Heart right ventricle (tissue), 16 donors: ENCODE measurements around the gene TCOF1. TPM values are rescaled to one million over a fixed set of nuclear protein-coding genes. Genes with fewer than 3 reads are reported as not detected.

Experiments
- ATAC-seq, 8 donors: fragments of 200-7000 bp; cut with Tn5 transposase; one replicate each; pipeline ENCODE4 v1.9.1; 2020; ENCODE audit warnings: mild to moderate bottlenecking in 8 of 8, moderate library complexity in 8 of 8, moderate number of reproducible peaks in 1 of 8
- DNase-seq, 2 donors: peaks; one replicate each; pipeline ENCODE4 v3.0.0-alpha.2; 2020
- H3K27ac ChIP-seq, 10 donors: fragments of 200-600 bp; sonication (generic) in 2 of 10; one replicate each; pipeline versions ENCODE4 v1.5.0 to v1.8.0; 2020 to 2022; ENCODE audit warnings: mild to moderate bottlenecking in 3 of 10
- H3K27me3 ChIP-seq, 7 donors: fragments of 200-600 bp; one replicate each; pipeline ENCODE4 v1.8.0; 2021 to 2022; ENCODE audit warnings: mild to moderate bottlenecking in 2 of 7
- H3K36me3 ChIP-seq, 9 donors: fragments of 200-600 bp; sonication (generic) in 1 of 9; one replicate each; pipeline versions ENCODE4 v1.5.0 to v1.8.0; 2020 to 2022; ENCODE audit warnings: mild to moderate bottlenecking in 2 of 9
- H3K4me1 ChIP-seq, 9 donors: fragments of 200-600 bp; sonication (generic) in 1 of 9; one replicate each; pipeline versions ENCODE4 v1.5.0 to v1.8.0; 2020 to 2022; ENCODE audit warnings: mild to moderate bottlenecking in 4 of 9
- H3K4me3 ChIP-seq, 10 donors: fragments of 200-600 bp; sonication (generic) in 2 of 10; one replicate each; pipeline versions ENCODE4 v1.5.0 to v1.8.0; 2020 to 2022; ENCODE audit warnings: mild to moderate bottlenecking in 7 of 10, moderate library complexity in 2 of 10
- H3K9me3 ChIP-seq, 11 donors: fragments of 200-600 bp in 10 of 11; sonication (generic) in 2 of 11; one replicate each; pipeline versions ENCODE4 v1.5.0 to v1.8.0; 2013 to 2022; ENCODE audit warnings: mild to moderate bottlenecking in 2 of 11, control low read depth in 1 of 11, moderate library complexity in 1 of 11
- WGBS, 2 donors: extraction: QIAGEN DNeasy Blood & Tissue Kit; methylation state at CpG; one replicate each; pipeline ENCODE4 v1.1.7; 2013; ENCODE audit warnings: inconsistent platforms in 1 of 2; 5-methylcytosine and 5-hydroxymethylcytosine counted together
- intact Hi-C, 10 donors: fragments of 100-400 bp; cut with DNase I; formaldehyde crosslinking; loops; one replicate each; pipeline versions ENCODE4 v1.11.1 to v1.14.2; 2022
- polyA plus RNA-seq, 2 donors: library from polyadenylated mRNA; stranded (reverse); fragments of 200-250 nt; gene quantifications; one replicate each; pipeline ENCODE4 v1.2.3, GENCODE V29; 2013
- total RNA-seq, 10 donors: library from RNA; stranded (reverse); fragmentation: NEBNext Ultra II Directional in 3 of 10; extraction: Animal tissue kit (Norgen Biotek cat#: 25700) in 3 of 10; gene quantifications; one replicate each; pipeline versions ENCODE4 v1.2.1 to v1.2.4, GENCODE V29; 2021 to 2023
- TF ChIP-seq, protein P1 (sequence below), 9 donors: fragments of 200-600 bp; sonication (generic) in 2 of 9; IDR thresholded peaks; one replicate each; pipeline versions ENCODE4 v1.5.0 to v1.8.0; 2021 to 2022; ENCODE audit warnings: antibody characterized with exemption in 9 of 9, mild to moderate bottlenecking in 5 of 9, moderate library complexity in 1 of 9
- donor health status: Arrhythmogenic right ventricular cardiomyopathy.
- donor health status: ischemic (EF 13 %, LVEDD 7.1; RV severe dilation, severe dysfunction).
- donor health status: healthy with polysubstance abuse.
- donor health status: DM: no; HTN: yes; CAD: no.
- donor health status: DM: no; HTN: no; CAD: no.
- donor health status: ischemic (EF 25% LVEDD 6.9; RV normal size, moderate dysfunction).
- donor health status: ischemic (EF 25% LVEDD 5.7; RV mildly dilated, moderate dysfunction).
- donor health status: healthy.
- donor health status: DM: yes; HTN: yes; CAD: no.
- donor health status: Ischemic cardiomyopathy.
- donor health status: ischemic (EF 35%, LVEDD 5.7; RV mildly dilated, moderate dysfunction).
- donor health status: nonischemic (EF 11% LVEDD 7.7; RV severe dilation, severe dysfunction).
- donor health status: DM: yes; HTN: yes; CAD: no.
- donor health status: PGD.
- donor health status: ischemic (EF 29% LVEDD 5.4; RV normal size, mild dysfunction).
- donor health status: nonischemic (EF 23%, LVEDD 6.1; RV moderate dilation, normal function).

TCOF1 gene
- total and polyA plus RNA-seq, 12 donors = 12.4 to 21.3 (median 14.1) TPM

DNA sequence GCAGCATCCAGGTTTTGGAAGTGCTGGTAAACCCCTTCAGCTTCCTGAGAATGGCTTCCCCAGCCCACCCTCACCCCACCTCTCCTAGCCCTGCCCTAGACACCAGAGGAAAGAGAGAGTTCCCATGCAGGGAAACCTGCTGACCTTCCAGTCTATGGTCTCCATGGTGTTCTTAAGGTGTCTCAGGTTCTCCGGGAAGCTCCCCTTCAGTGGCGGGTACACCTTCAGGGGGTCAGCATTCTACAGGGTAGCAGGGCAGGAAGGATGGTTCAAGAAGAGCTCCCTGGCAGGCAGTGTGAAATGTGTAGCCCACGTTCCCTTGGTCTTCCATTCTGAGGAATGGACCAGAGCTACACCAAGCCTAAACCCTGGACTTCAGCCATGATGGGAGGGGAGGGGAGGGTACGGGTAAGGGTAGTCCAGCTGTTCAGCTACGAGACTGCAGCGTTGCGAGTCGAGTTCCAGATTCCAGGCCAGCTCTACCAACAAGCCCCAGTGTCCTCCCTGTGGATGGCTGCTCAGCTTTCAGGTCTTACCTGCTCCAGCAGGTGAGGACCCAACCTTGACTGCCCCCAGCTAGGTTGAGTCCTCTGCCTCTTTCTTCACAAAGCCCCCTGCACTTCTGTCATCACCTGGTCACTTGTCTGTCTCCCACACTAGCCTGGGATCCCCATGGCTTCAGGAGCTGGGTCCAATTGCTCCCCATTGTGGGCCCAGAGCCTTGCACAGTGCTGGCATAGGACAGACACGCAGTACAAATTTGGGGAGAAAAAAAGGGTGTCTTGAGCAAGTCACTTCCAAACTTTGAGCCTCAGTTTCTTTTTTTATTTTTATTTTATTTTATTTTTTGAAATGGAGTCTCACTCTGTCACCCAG is 47.7 kb downstream of the TCOF1 start:
- Histone ChIP-seq H3K9me3 (no peaks in the 10 kb centered on the region), H3K36me3 (peaks cover 0 to 94% (median 18%) of the 10 kb centered on the region in 9 donors), H3K4me1 (peaks cover 3 to 64% (median 27%) of the 10 kb centered on the region in 9 donors), H3K27ac (no peak overlapping the region), H3K4me3 (no peak overlapping the region), H3K27me3 (no peaks in the 10 kb centered on the region)
- TF ChIP-seq, protein P1, sequence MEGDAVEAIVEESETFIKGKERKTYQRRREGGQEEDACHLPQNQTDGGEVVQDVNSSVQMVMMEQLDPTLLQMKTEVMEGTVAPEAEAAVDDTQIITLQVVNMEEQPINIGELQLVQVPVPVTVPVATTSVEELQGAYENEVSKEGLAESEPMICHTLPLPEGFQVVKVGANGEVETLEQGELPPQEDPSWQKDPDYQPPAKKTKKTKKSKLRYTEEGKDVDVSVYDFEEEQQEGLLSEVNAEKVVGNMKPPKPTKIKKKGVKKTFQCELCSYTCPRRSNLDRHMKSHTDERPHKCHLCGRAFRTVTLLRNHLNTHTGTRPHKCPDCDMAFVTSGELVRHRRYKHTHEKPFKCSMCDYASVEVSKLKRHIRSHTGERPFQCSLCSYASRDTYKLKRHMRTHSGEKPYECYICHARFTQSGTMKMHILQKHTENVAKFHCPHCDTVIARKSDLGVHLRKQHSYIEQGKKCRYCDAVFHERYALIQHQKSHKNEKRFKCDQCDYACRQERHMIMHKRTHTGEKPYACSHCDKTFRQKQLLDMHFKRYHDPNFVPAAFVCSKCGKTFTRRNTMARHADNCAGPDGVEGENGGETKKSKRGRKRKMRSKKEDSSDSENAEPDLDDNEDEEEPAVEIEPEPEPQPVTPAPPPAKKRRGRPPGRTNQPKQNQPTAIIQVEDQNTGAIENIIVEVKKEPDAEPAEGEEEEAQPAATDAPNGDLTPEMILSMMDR (IDR thresholded peaks at IDR 0.05) = no peak
- intact Hi-C loops = loop anchor here in 1 of 10 donors (5.0 kb wide), 1 partner anchor 32 kb away; no protein-coding TSS in a partner anchor
- no peak for DNase-seq
- WGBS, 2 donors = 86 to 94% methylated on average over 9 of the region's 9 CpGs
- ATAC-seq = no peak

DNA sequence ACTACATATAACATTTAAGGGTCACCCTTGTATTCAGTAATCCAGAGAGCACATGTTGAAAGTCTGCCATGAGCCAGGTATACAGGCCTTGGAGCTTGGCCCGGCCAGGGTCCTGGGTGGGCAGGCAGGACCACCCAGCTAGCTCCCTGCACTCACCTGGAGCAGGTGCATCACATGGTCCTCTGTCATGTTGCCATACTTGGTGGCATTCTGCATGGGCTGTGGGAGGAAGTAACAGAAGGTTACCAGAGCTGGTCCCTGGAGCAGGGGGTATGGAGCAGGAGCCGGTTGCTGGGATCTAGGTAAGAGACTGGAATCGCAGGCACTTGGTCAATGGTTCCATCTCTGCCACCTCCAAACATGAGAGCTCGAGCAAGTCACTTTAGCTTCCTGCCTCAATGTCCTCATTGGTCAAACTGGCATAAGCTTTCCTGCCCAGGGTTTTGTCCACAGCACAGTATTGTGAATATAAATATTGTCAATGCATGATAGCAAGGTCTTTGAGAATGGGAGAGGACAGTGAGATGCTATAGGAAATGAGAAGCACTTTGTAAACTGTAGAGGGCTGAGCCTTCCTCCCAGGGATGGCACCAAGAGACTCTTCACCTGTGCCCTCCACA is 48.7 kb downstream of the TCOF1 start:
- no peak overlapping the region for H3K27ac ChIP-seq
- DNase-seq (no peak), ATAC-seq (no peak)
- peaks cover 3 to 73% (median 30%) of the 10 kb centered on the region in 9 donors for H3K4me1 ChIP-seq
- H3K27me3 ChIP-seq = no peaks in the 10 kb centered on the region
- 90 to 93% methylated on average over 4 of the region's 4 CpGs for WGBS, 2 donors
- no peak overlapping the region for H3K4me3 ChIP-seq
- TF ChIP-seq, protein P1 (IDR thresholded peaks at IDR 0.05) = no peak
- intact Hi-C loops = no loop called here
- H3K36me3 ChIP-seq = peaks cover 0 to 84% (median 11%) of the 10 kb centered on the region in 9 donors
- H3K9me3 ChIP-seq = no peaks in the 10 kb centered on the region

DNA sequence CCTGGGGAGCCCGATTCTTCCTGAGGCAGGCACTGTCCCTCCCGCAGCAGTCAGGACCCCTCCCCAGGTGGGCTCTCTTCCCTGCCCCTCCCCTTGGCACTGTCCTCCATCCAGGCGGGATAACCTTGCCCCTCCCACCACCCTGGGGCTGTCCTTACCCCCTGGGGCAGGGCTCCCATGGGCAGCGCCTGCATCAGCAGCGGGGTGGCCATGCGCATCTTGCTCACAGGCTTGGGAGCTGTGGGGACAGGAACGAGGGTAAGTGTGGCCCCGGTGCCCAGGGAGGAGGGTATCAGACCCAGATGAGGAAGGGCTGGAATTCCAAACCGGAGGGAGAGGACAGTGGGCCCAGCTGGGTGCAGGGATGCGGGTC is 49.2 kb downstream of the TCOF1 start:
- Histone ChIP-seq H3K4me3 (no peak overlapping the region), H3K27ac (peak overlapping the region in 1 of 10 donors; percentile 70), H3K4me1 (peaks cover 3 to 68% (median 30%) of the 10 kb centered on the region in 9 donors), H3K27me3 (no peaks in the 10 kb centered on the region), H3K9me3 (no peaks in the 10 kb centered on the region), H3K36me3 (peaks cover 0 to 79% (median 11%) of the 10 kb centered on the region in 9 donors)
- no peak for ATAC-seq
- 77 to 82% methylated on average over 10 of the region's 10 CpGs for WGBS, 2 donors
- no peak for DNase-seq
- TF ChIP-seq, protein P1 (IDR thresholded peaks at IDR 0.05) = no peak
- intact Hi-C loops = no loop called here

DNA sequence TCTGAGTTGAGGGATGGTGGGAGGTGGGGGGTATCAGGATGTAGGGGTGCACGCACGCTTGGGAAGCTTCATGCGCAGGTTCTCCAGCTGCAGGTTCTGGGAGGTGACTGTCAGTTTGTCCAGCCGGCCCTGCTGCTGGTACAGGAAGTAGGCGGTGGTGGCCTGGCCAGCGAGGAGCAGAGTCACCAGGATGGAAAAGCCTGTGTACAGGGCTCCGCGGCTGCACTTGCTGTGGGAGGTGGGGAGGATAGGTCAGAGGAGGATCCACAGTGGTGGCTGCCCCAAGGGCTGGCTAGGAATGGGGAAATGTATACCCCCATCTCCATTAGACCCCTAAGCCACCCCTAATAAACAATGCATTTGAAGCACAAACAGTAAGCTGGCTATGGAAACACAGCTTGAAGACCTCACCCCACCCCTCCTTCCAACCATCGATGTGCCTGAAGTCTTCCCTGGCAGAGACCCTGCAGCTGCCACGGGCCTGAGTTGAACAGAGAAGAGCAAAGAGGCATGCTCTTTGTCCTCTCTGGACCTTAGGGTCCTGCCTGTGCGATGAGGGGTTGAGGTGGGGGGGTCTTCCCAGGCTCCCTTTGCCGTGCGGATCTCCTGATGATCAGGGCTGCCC is 49.7 kb downstream of the TCOF1 start:
- TF ChIP-seq, protein P1 (IDR thresholded peaks at IDR 0.05) = no peak
- intact Hi-C loops = no loop called here
- no peaks in the 10 kb centered on the region for H3K27me3 ChIP-seq
- peak overlapping the region in 6 of 10 donors; percentile 34 to 97 (median 70) for H3K27ac ChIP-seq
- no peaks in the 10 kb centered on the region for H3K9me3 ChIP-seq
- peaks cover 0 to 74% (median 11%) of the 10 kb centered on the region in 9 donors for H3K36me3 ChIP-seq
- H3K4me1 ChIP-seq = peaks cover 3 to 66% (median 30%) of the 10 kb centered on the region in 9 donors
- peak overlapping the region in 2 of 10 donors; percentile 61 for H3K4me3 ChIP-seq
- DNase-seq (no peak), ATAC-seq (no peak)
- WGBS, 2 donors = 72 to 78% methylated on average over 13 of the region's 13 CpGs
